Dendritic cell treated with granulocyte-macrophage colony-stimulating factor and Interleukin-4, amounts not matched to agents 40 ng/mL and 50 ng/mL, for 4 days (primary cell): ENCODE measurements around the gene NINJ2.
A peak's percentile ranks its signal among the peaks of the same experiment; 100 is the strongest.

Experiments
- H3K27ac Mint-ChIP-seq: one replicate; pipeline ENCODE4 v1.8.0; 2022; ENCODE audit warnings: mild to moderate bottlenecking, mixed read lengths
- H3K27me3 Mint-ChIP-seq: one replicate; pipeline ENCODE4 v1.8.0; 2022; ENCODE audit warnings: mild to moderate bottlenecking, mixed read lengths
- H3K36me3 Mint-ChIP-seq: one replicate; pipeline ENCODE4 v1.8.0; 2022; ENCODE audit warnings: low read depth, mixed read lengths
- H3K4me1 Mint-ChIP-seq: one replicate; pipeline ENCODE4 v1.8.0; 2022; ENCODE audit warnings: low read depth, mixed read lengths
- H3K4me3 Mint-ChIP-seq: one replicate; pipeline ENCODE4 v1.8.0; 2022; ENCODE audit warnings: mild to moderate bottlenecking, moderate library complexity, mixed read lengths
- H3K9me3 Mint-ChIP-seq: one replicate; pipeline ENCODE4 v1.8.0; 2022; ENCODE audit warnings: mixed read lengths
- intact Hi-C: fragments of 100-400 bp; cut with micrococcal nuclease; formaldehyde crosslinking; loops from one replicate; pipeline ENCODE4 v1.15.0; 2022

Gene NINJ2

DNA sequence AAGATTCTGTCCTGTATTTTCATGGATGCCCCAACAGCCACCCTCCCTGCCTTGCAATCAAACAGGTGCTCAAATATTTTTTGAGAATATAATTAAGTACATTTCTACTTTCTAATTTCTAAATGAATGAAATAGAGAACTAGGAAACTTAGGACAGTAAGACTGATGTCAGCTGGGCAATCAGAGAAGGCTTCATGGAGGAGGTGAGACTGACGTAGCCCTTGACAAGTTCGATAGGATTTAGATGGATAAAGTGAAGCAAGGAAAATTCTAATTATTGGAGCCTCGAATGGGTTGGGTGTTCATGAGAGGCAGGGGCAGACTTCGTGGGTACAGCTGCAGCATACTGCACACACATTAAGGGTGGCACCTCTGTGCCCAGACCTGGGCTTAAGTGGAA is 36.0 kb downstream of the NINJ2 start:
- intact Hi-C loops: no loop called here
- no peaks in the 10 kb centered on the region for H3K9me3 Mint-ChIP-seq
- H3K27ac Mint-ChIP-seq: no peak overlapping the region
- H3K36me3 Mint-ChIP-seq: peaks cover 6% of the 10 kb centered on the region
- no peaks in the 10 kb centered on the region for H3K27me3 Mint-ChIP-seq
- H3K4me1 Mint-ChIP-seq: peaks cover 60% of the 10 kb centered on the region
- H3K4me3 Mint-ChIP-seq: no peak overlapping the region

DNA sequence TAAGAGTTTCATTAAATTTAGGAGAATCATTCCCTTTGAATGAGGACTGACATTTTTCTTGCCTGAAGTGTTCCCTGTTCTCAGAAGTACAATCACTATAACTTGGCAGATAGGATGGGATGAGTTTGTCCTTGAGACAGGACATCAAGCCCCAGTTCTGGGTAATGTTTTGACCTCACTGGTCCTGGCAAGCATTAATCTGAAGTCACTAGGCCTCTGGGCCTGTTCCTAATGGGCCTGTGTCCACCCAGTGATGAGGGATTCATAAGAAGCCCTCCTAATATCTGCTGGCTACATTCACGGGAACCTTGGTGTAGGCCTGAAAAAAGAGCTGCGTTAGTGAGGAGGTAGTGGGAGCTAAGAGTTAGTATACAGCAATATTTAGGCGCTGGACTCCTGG is 37.2 kb downstream of the NINJ2 start:
- Mint-ChIP-seq H3K27ac (peak overlapping the region; percentile 44), H3K36me3 (peaks cover 6% of the 10 kb centered on the region), H3K27me3 (no peaks in the 10 kb centered on the region), H3K4me1 (peaks cover 58% of the 10 kb centered on the region), H3K9me3 (no peaks in the 10 kb centered on the region), H3K4me3 (no peak overlapping the region)
- intact Hi-C loops: loop anchor here (1.0 kb wide), 1 partner anchor 16 kb away; no protein-coding TSS in a partner anchor

DNA sequence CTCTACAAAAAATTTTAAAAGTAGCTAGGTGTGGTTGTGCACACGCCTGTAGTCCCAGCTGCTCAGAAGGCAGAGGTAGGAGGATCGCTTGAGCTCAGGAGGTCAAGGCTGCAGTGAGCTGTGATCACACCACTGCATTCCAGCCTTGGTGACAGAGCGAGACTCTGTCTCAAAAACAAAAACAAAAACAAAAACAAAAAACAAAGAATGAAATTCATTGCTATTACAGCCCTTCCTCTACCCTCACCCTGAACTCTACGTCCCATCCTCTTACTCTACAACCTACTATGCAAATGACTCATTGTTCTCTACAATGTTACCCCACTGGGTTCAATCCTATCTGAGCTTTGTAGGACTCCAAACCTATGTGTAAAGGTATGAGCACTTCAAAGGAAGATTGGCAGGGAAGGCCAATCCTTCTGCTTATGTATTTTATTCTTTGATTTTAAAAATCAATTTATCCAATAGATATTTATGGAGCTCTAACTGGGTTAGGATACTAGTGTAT is 39.3 kb downstream of the NINJ2 start:
- Mint-ChIP-seq H3K4me3 (no peak overlapping the region), H3K36me3 (no peaks in the 10 kb centered on the region), H3K9me3 (no peaks in the 10 kb centered on the region), H3K27ac (peak overlapping the region; percentile 45), H3K27me3 (no peaks in the 10 kb centered on the region), H3K4me1 (peaks cover 61% of the 10 kb centered on the region)
- intact Hi-C loops: no loop called here

DNA sequence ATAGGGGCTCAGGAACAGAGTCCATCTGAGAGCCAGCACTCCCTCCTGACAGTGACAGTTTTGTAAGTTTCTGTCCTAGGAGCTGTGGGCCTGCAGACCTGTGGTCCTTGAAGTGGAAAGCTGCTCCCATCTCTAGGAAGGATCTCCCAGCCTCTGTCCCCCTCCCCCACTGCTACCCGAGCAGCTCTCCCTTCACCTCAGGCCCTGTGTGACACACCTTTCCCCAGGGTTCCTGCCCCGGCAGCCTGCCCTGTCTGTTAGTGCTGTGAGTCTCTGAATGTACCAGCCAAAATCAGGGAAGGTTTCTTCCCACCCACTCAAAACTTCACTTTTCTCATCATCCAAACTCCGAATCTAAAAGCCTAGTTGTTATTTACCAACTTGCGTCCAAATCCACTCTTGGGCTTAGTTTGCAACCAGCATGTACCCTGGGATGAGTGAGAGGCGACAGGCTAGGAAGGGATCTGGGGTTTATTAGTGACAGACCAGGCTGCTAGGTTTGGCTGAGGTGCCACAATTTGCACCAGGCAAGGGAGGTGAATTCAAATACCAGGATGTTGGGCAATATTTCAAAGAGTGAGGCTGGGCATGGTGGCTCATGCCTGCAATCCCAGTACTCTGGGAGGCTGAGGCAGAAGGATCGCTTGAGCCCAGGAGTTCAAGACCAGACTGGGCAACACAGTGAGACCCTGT is 39.9 kb downstream of the NINJ2 start:
- intact Hi-C loops: no loop called here
- Mint-ChIP-seq H3K27ac (peak overlapping the region; percentile 45), H3K9me3 (no peaks in the 10 kb centered on the region), H3K4me3 (no peak overlapping the region), H3K4me1 (peaks cover 61% of the 10 kb centered on the region), H3K27me3 (no peaks in the 10 kb centered on the region), H3K36me3 (no peaks in the 10 kb centered on the region)

DNA sequence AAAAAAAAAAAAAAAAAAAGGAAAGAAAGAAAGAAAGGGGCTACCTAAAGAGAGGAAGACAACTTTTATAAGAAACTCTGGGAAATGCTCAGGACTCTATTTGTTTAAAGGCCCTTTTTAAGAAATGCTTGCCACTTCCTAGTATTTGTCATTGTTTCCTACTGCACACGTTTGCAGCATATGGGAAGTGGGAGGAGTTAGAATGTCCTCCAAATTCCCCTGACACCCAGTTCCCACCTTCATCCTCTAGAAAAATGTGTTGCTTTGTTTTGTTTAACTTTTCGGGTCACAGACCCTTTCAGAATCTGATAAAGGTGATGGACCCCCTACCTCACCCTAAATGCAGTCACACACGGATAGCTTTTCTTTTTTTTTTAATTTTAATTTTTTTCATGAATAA is 40.8 kb downstream of the NINJ2 start:
- intact Hi-C loops: no loop called here
- Mint-ChIP-seq H3K4me3 (no peak overlapping the region), H3K4me1 (peaks cover 61% of the 10 kb centered on the region), H3K27ac (peak overlapping the region; percentile 45), H3K9me3 (no peaks in the 10 kb centered on the region), H3K27me3 (no peaks in the 10 kb centered on the region), H3K36me3 (no peaks in the 10 kb centered on the region)

DNA sequence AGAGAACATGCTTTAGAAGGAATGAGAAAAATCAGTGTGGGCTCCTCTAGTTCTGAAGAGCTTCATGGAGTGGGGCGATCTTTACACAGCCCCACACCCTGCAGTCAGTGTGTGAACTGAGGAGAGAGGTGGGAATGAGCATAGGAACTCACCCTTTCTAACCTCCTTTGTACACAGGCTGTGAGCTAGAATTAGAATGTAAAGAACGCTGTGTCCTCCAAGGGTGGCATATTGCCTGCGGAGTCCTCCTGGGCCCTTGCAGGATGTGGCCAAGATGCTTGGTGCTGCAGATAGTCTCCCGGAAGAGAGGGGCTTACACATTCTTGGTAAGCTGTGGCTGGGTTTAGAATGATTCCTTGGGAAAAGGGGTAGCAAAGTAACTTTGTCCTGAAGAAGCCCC is 43.9 kb downstream of the NINJ2 start:
- Mint-ChIP-seq H3K27me3 (no peaks in the 10 kb centered on the region), H3K27ac (peak overlapping the region; percentile 91), H3K4me3 (no peak overlapping the region), H3K9me3 (no peaks in the 10 kb centered on the region), H3K4me1 (peaks cover 91% of the 10 kb centered on the region), H3K36me3 (no peaks in the 10 kb centered on the region)
- intact Hi-C loops: loop anchor here (10.0 kb wide), 1 partner anchor 195 kb away; no protein-coding TSS in a partner anchor

DNA sequence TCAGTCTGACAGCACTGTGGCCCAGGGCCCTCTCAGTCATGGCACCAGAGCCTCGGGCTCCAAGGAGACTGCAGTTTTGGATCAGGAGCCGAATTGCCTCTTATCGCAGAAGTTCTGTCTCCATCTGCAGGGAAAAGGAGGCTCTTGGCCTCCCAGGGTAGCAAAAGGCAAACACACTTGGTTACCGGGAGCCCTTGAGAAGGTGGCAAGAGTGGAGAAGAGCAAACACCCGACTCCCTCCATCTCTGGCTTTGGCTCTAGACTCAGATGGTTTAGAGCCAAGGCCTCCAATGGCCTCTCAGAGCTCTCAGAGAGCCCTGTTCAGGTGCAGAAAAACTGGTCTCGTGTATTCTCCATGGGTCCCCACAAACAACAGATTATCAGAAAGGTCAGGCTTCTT is 44.6 kb downstream of the NINJ2 start:
- peaks cover 91% of the 10 kb centered on the region for H3K4me1 Mint-ChIP-seq
- intact Hi-C loops: loop anchor here (10.0 kb wide), 1 partner anchor 196 kb away; no protein-coding TSS in a partner anchor
- H3K27ac Mint-ChIP-seq: peak overlapping the region; percentile 91
- H3K36me3 Mint-ChIP-seq: no peaks in the 10 kb centered on the region
- H3K27me3 Mint-ChIP-seq: no peaks in the 10 kb centered on the region
- H3K4me3 Mint-ChIP-seq: no peak overlapping the region
- no peaks in the 10 kb centered on the region for H3K9me3 Mint-ChIP-seq

DNA sequence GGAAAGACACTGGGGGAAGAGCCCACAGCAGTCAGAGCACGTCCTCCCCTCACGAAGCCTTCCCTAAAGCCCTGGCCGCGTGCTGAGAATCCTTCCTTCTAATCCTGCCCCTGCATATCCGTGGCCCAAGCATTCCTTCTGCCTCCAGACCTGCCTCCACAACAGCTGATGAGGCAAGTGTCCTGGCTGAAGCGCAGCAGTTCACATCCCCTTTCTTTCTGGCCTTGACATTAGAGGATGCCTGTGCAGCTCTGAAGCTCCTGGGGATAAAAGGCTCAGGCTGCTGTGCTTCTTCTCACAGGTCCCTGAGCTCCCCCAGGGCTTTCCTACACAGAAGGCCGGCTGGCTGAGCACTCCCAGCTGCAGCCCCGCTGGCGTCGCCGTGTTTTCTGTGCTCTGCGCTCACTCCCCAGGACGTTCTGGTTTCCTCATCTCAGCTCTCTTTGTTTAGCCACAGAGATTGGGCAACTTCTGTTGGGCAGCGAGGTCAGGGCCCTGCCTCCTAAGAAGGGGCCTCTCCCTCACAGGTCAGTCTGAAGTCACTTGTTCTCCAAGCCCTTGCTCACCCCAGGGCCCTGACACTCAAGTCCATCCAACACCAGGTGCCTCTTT is 45.8 kb downstream of the NINJ2 start:
- intact Hi-C loops: loop anchor here (10.0 kb wide), 1 partner anchor 197 kb away; no protein-coding TSS in a partner anchor
- peak overlapping the region; percentile 91 for H3K27ac Mint-ChIP-seq
- H3K36me3 Mint-ChIP-seq: no peaks in the 10 kb centered on the region
- no peaks in the 10 kb centered on the region for H3K27me3 Mint-ChIP-seq
- peaks cover 90% of the 10 kb centered on the region for H3K4me1 Mint-ChIP-seq
- H3K9me3 Mint-ChIP-seq: no peaks in the 10 kb centered on the region
- H3K4me3 Mint-ChIP-seq: peak overlapping the region; percentile 33

DNA sequence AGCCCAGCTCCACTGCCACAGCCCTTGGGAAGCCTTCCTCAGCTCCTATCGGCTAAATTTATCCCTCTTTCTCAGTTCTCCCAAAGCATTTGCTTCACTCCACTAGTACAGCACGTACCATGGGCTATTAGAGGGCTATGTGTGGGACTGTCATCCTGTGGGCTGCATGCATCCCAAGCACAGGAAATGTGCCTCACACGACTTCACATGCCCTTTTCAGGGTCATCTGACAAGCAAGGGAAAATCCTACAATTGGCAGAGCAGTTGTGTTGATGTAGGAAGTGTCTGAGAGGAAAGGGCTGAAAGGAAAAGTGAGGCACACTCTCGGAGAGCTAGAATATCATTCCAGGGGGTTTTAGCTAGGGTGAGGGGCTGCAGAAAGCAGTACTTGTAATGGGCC is 47.6 kb downstream of the NINJ2 start:
- Mint-ChIP-seq H3K4me3 (no peak overlapping the region), H3K36me3 (no peaks in the 10 kb centered on the region), H3K9me3 (no peaks in the 10 kb centered on the region), H3K27me3 (no peaks in the 10 kb centered on the region), H3K4me1 (peaks cover 94% of the 10 kb centered on the region), H3K27ac (peak overlapping the region; percentile 91)
- intact Hi-C loops: loop anchor here (2.0 to 10.0 kb wide), 2 partner anchors 135 to 199 kb away; no protein-coding TSS in a partner anchor

DNA sequence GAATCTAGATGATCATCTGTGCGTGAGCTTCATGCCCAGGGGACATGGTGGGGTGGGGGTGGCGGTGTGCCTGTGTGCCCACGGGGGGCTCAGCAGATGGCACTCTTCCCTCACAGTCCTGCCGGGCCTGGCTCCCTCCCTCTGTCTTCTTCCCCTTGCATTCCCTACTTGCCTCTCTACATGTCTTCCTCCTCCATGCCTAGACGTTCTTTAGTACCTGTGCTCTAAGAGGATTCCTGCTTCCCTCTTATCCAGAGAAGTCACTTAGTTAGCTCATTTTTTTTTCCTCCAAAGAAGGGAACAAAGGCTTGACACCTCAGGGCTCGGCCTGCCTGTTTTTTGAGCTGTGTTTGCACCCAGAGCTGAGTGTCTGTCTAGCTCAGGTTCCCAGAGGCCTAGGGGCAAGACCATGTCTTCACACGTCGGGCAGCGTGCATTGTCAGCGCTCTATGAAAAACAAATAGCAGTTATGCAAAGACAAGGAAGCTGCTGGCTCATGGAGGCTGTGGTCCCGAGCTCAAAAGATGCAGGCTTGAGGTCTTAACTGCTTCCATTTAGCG is 48.8 kb downstream of the NINJ2 start:
- H3K36me3 Mint-ChIP-seq: no peaks in the 10 kb centered on the region
- H3K4me1 Mint-ChIP-seq: peaks cover 95% of the 10 kb centered on the region
- intact Hi-C loops: loop anchor here (2.0 to 10.0 kb wide), 3 partner anchors 37 to 200 kb away; no protein-coding TSS in a partner anchor
- H3K9me3 Mint-ChIP-seq: no peaks in the 10 kb centered on the region
- no peaks in the 10 kb centered on the region for H3K27me3 Mint-ChIP-seq
- peak overlapping the region; percentile 45 for H3K27ac Mint-ChIP-seq
- H3K4me3 Mint-ChIP-seq: no peak overlapping the region

DNA sequence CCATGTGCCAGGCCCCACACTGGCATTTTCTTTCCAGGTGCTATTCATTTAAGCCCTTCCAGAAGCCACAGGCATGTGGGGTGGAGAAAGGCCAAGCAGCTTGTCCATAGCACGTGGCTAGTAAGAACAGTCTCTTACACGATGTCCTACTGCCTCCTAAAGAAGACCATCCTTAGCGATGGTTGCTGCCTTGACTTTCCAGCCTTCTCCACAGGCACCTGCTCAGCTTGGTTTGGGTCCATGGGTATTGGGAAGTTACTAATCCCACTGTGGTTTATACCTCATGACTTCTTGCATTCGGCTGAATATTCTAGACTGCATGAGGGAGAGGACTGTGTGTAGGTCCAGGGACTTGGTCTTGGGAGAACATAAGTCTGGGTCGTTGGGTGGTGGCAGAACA is 49.2 kb downstream of the NINJ2 start:
- Mint-ChIP-seq H3K27ac (peak overlapping the region; percentile 45), H3K9me3 (no peaks in the 10 kb centered on the region), H3K4me3 (no peak overlapping the region), H3K4me1 (peaks cover 90% of the 10 kb centered on the region), H3K27me3 (no peaks in the 10 kb centered on the region), H3K36me3 (no peaks in the 10 kb centered on the region)
- intact Hi-C loops: loop anchor here (2.0 to 10.0 kb wide), 3 partner anchors 37 to 201 kb away; no protein-coding TSS in a partner anchor

DNA sequence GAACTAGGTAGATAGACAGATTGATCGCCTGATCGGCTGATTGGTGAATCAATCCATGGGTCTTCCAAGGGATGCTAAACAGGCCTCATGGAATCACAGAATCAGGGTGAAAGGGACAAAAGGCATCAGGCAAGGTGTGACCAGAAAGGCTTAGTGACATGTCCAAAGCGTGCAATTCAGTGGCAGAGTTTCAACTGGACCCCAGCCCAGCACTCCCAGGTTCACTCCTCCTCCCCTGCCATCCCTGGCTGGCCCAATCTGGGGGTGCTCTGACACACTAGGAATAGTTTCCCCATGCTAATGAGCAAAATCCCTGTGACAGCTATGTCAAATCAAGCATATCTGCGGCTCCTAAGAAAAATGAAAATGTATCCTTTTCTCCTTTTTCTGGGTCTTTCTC is 50.4 kb downstream of the NINJ2 start:
- peak overlapping the region; percentile 89 for H3K27ac Mint-ChIP-seq

DNA sequence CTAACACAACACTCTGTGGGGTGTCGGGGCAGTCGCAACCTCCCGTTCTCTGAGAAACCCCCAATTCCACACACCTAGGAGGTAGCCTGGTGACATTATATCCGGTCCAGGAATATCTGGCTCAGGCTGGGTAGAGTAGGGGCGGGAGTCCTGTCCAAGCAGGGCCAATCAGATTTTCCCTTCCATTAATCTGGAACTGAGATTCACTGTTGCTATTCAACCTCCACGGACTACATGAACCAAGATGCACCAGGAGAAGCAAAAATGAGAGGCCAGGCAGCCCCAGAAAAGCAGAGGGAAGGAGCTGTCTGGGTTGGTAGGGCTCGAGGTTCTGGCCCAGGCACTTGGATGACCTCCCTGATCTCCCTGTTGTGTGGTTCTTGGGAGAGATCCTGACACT is 51.0 kb downstream of the NINJ2 start:
- H3K36me3 Mint-ChIP-seq: no peaks in the 10 kb centered on the region
- H3K27ac Mint-ChIP-seq: peak overlapping the region; percentile 89
- H3K27me3 Mint-ChIP-seq: no peaks in the 10 kb centered on the region

More for the DNA sequence above, 50.4 kb downstream of the NINJ2 start:
- intact Hi-C loops: loop anchor here (5.0 to 10.0 kb wide), 2 partner anchors 36 to 202 kb away; no protein-coding TSS in a partner anchor
- H3K4me3 Mint-ChIP-seq: no peak overlapping the region
- no peaks in the 10 kb centered on the region for H3K27me3 Mint-ChIP-seq
- no peaks in the 10 kb centered on the region for H3K36me3 Mint-ChIP-seq
- H3K9me3 Mint-ChIP-seq: no peaks in the 10 kb centered on the region
- peaks cover 81% of the 10 kb centered on the region for H3K4me1 Mint-ChIP-seq

DNA sequence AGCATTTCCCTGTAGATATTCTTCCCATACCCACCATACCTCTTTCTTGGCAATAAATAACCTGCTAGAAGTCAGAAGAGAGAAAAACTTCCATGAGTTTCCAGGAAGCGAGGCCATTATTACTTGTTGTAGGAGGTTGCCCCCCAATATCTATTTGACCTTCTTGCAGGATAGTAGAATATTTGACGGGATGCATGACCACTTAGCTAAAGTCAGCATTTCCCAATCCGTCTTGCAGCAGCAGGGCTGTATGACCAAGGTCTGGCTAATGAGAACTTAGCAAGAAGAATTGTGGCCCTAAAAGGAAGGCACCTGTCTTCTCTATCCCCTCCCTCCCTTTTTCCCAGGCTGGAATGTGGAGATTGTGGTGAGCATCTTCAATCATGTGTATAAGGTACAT is 51.5 kb downstream of the NINJ2 start:
- Mint-ChIP-seq H3K27me3 (no peaks in the 10 kb centered on the region), H3K4me3 (no peak overlapping the region), H3K9me3 (no peaks in the 10 kb centered on the region), H3K36me3 (no peaks in the 10 kb centered on the region), H3K4me1 (peaks cover 81% of the 10 kb centered on the region), H3K27ac (peak overlapping the region; percentile 89)
- intact Hi-C loops: loop anchor here (5.0 to 10.0 kb wide), 2 partner anchors 34 to 203 kb away; no protein-coding TSS in a partner anchor

More for the DNA sequence above, 51.0 kb downstream of the NINJ2 start:
- peaks cover 81% of the 10 kb centered on the region for H3K4me1 Mint-ChIP-seq
- intact Hi-C loops: loop anchor here (5.0 to 10.0 kb wide), 2 partner anchors 35 to 203 kb away; no protein-coding TSS in a partner anchor
- H3K4me3 Mint-ChIP-seq: no peak overlapping the region
- H3K9me3 Mint-ChIP-seq: no peaks in the 10 kb centered on the region
